SK-N-SH (cell line): ENCODE measurements around the gene IL1RAP. TPM values are rescaled to one million over a fixed set of nuclear protein-coding genes. Genes with fewer than 3 reads are reported as not detected.

Experiments
- CTCF ChIA-PET: fragments of 300-600, 350-600 bp; formaldehyde crosslinking; extraction: SDS; loops from one replicate; lab custom pipeline; 2021; lab: Yijun Ruan, JAX
- POLR2A ChIA-PET: fragments of 350-600 bp; sonication (Branson Sonifier 250); formaldehyde crosslinking; extraction: SDS; loops from one replicate; lab custom pipeline; 2020; ENCODE audit warnings: antibody characterized with exemption, inconsistent platforms; lab: Yijun Ruan, JAX
- DNase-seq: peaks from one replicate; pipeline ENCODE4 v3.0.0; 2012
- H2AFZ ChIP-seq: fragments of 200-600 bp; sonication (generic); 2 replicates; pipeline ENCODE4 v1.8.1; 2016; ENCODE audit warnings: antibody characterized with exemption, mild to moderate bottlenecking, low read depth
- H3F3A ChIP-seq: fragments of 200-600 bp; sonication (generic); replicated peaks from 2 replicates; pipeline ENCODE3; 2016; ENCODE audit warnings: antibody characterized with exemption, mild to moderate bottlenecking; ENCODE audit not compliant: insufficient read depth
- H3K27ac ChIP-seq, 2 experiments: fragments of 200-500 bp in 1 of 2; fragments of 200-600 bp in 1 of 2; sonication (Bioruptor generic) in 1 of 2; sonication (generic), shearing (Covaris generic) in 1 of 2; 2 replicates each; pipeline versions ENCODE4 v1.5.1 to v1.6.1; 2014 to 2016; ENCODE audit warnings: low read depth in 2 of 2, inconsistent platforms in 1 of 2, low read length in 1 of 2, mild to moderate bottlenecking in 1 of 2, mixed read lengths in 1 of 2
- H3K27me3 ChIP-seq: fragments of 200-600 bp; sonication (generic), shearing (Covaris generic); 2 replicates; pipeline ENCODE4 v1.6.1; 2016; ENCODE audit warnings: mixed run types; ENCODE audit not compliant: insufficient read depth
- H3K36me3 ChIP-seq, 2 experiments: fragments of 200-500 bp in 1 of 2; fragments of 200-600 bp in 1 of 2; sonication (Bioruptor generic) in 1 of 2; sonication (generic) in 1 of 2; replicated peaks in 1 of 2; 2 replicates each; pipeline versions ENCODE3 to v1.5.1; 2014 to 2016; ENCODE audit warnings: low read length in 1 of 2, mild to moderate bottlenecking in 1 of 2; ENCODE audit not compliant: insufficient read depth in 2 of 2, control insufficient read depth in 1 of 2
- H3K4me1 ChIP-seq, 2 experiments: fragments of 200-500 bp in 1 of 2; fragments of 200-600 bp in 1 of 2; sonication (Bioruptor generic) in 1 of 2; sonication (generic), shearing (Covaris generic) in 1 of 2; 2 replicates each; pipeline versions ENCODE4 v1.5.1 to v1.6.1; 2014 to 2016; ENCODE audit warnings: low read depth in 1 of 2, low read length in 1 of 2, mixed run types in 1 of 2; ENCODE audit not compliant: insufficient read depth in 2 of 2, control insufficient read depth in 1 of 2
- H3K4me2 ChIP-seq: fragments of 200-600 bp; sonication (generic), shearing (Covaris generic); 2 replicates; pipeline ENCODE4 v1.6.1; 2017; ENCODE audit warnings: mixed run types
- H3K4me3 ChIP-seq, 2 experiments: fragments of 200-500 bp in 1 of 2; fragments of 200-600 bp in 1 of 2; sonication (Bioruptor generic) in 1 of 2; sonication (generic), shearing (Covaris generic) in 1 of 2; 2 replicates each; pipeline versions ENCODE4 v1.5.1 to v1.8.1; 2014 to 2016; ENCODE audit warnings: low read depth in 2 of 2, inconsistent platforms in 1 of 2, low read length in 1 of 2, mild to moderate bottlenecking in 1 of 2, mixed read lengths in 1 of 2, moderate library complexity in 1 of 2
- H3K79me2 ChIP-seq: fragments of 200-600 bp; sonication (generic); 2 replicates; pipeline ENCODE4 v1.8.1; 2017; ENCODE audit warnings: mild to moderate bottlenecking; ENCODE audit not compliant: insufficient read depth
- H3K9ac ChIP-seq: fragments of 200-600 bp; sonication (generic); 2 replicates; pipeline ENCODE4 v1.6.1; 2017; ENCODE audit warnings: mixed run types
- H3K9me2 ChIP-seq: fragments of 200-600 bp; sonication (generic); 2 replicates; pipeline ENCODE4 v1.6.1; 2017; ENCODE audit warnings: mixed run types
- H3K9me3 ChIP-seq: fragments of 200-600 bp; sonication (generic); 2 replicates; pipeline ENCODE4 v1.6.1; 2017; ENCODE audit warnings: mixed run types, mild to moderate bottlenecking, moderate library complexity
- H4K20me1 ChIP-seq: fragments of 200-600 bp; sonication (generic); 2 replicates; pipeline ENCODE4 v1.6.1; 2017; ENCODE audit warnings: mild to moderate bottlenecking, mixed run types; ENCODE audit not compliant: insufficient read depth
- FOXJ3 ChIP-seq: sonication (generic); formaldehyde crosslinking; IDR thresholded peaks from 2 replicates; pipeline ENCODE4 v1.5.1; 2020; ENCODE audit warnings: mild to moderate bottlenecking, missing genetic modification reagents
- FOXM1 ChIP-seq: IDR thresholded peaks from 2 replicates; pipeline ENCODE4 v1.4.0; 2012; ENCODE audit warnings: low read depth, mild to moderate bottlenecking
- GABPA ChIP-seq: IDR thresholded peaks from 2 replicates; pipeline ENCODE4 v1.4.0; 2012; ENCODE audit warnings: low read depth, mild to moderate bottlenecking
- GATA2 ChIP-seq: sonication (generic); formaldehyde crosslinking; IDR thresholded peaks from 2 replicates; pipeline ENCODE4 v1.5.0; 2020; ENCODE audit warnings: mild to moderate bottlenecking, missing genetic modification reagents
- IRF3 ChIP-seq: fragments of 150-350 bp; IDR thresholded peaks from 2 replicates; pipeline ENCODE4 v1.6.1; 2016; ENCODE audit warnings: mild to moderate bottlenecking, low read depth, low read length
- RAD21 ChIP-seq: IDR thresholded peaks from 2 replicates; pipeline ENCODE4 v1.6.1; 2012; ENCODE audit warnings: mild to moderate bottlenecking, low read length
- REST ChIP-seq: IDR thresholded peaks from 2 replicates; pipeline ENCODE4 v1.6.1; 2012; ENCODE audit warnings: mild to moderate bottlenecking, low read depth, low read length, moderate library complexity
- RXRA ChIP-seq: IDR thresholded peaks from 2 replicates; pipeline ENCODE4 v1.4.0; 2012; ENCODE audit warnings: low read depth, mild to moderate bottlenecking, borderline replicate concordance
- TEAD4 ChIP-seq: IDR thresholded peaks from 2 replicates; pipeline ENCODE4 v1.4.0; 2012; ENCODE audit warnings: mild to moderate bottlenecking, borderline replicate concordance; ENCODE audit not compliant: insufficient read depth
- USF1 ChIP-seq: IDR thresholded peaks from 2 replicates; pipeline ENCODE4 v1.4.0; 2012; ENCODE audit warnings: low read depth, borderline replicate concordance
- ZBTB33 ChIP-seq: IDR thresholded peaks from 2 replicates; pipeline ENCODE4 v1.4.0; 2012; ENCODE audit warnings: low read depth, borderline replicate concordance
- polyA plus RNA-seq, 3 experiments: library from polyadenylated mRNA; depleted of rRNA; stranded (reverse); fragments of >200 nt; gene quantifications; 2 replicates each; pipeline ENCODE4 v1.2.3, GENCODE V29; 2012

The IL1RAP gene
- polyA plus RNA-seq, 1 of the 3 experiments (the other 2 are of a cell fraction), result 7.6 TPM

- POLR2A ChIA-PET, result no interaction called here
- no peak overlapping the region for H3K4me3 ChIP-seq
- no peaks in the 10 kb centered on the region for H3K9me3 ChIP-seq
- H2AFZ ChIP-seq, result no peak overlapping the region
- no peaks in the 10 kb centered on the region for H3K9me2 ChIP-seq
- H3K4me2 ChIP-seq, result no peak overlapping the region
- H4K20me1 ChIP-seq, result no peaks in the 10 kb centered on the region
- no peak overlapping the region for H3K27ac ChIP-seq
- no peak for DNase-seq
- peaks cover 8% of the 10 kb centered on the region; the same call in 1 of the 2 replicates for H3K27me3 ChIP-seq
- CTCF ChIA-PET, result no interaction called here
- no peak overlapping the region for H3K9ac ChIP-seq
- H3F3A ChIP-seq, result no peaks in the 10 kb centered on the region
- no peaks in the 10 kb centered on the region; a peak in 1 of 4 replicates for H3K4me1 ChIP-seq
- TF ChIP-seq ZBTB33 (no peak), RXRA (no peak), REST (no peak), GABPA (no peak), GATA2 (CRISPR knock-in tag) (no peak), FOXM1 (no peak), FOXJ3 (CRISPR knock-in tag) (no peak), RAD21 (no peak), TEAD4 (no peak), IRF3 (no peak), USF1 (no peak)
- TF ChIP-seq, all 33 proteins: peak for 0
- no peaks in the 10 kb centered on the region for H3K79me2 ChIP-seq
- H3K36me3 ChIP-seq, result no peaks in the 10 kb centered on the region
These were observed 21.8 kb upstream of the IL1RAP start for GRCh38 chr3:190492129-190492528.
